T-helper 1 cell (primary cell): ENCODE results near the gene AOPEP.

ENCODE experiments used
- DNase-seq, 5 donors: peaks; one replicate each; pipeline ENCODE4 v3.0.0-alpha.2; 2012 to 2020

The AOPEP gene

GRCh38 chr9:95022657-95023056 lies 296.2 kb downstream of the AOPEP start:
- no peak for DNase-seq

GRCh38 chr9:95023217-95024003 lies 296.9 kb downstream of the AOPEP start:
- DNase-seq = no peak

- no peak for DNase-seq
These were observed 297.7 kb downstream of the AOPEP start for GRCh38 chr9:95024097-95024671.

- no peak for DNase-seq
These were observed 299.0 kb downstream of the AOPEP start for GRCh38 chr9:95025213-95026147.

GRCh38 chr9:95026148-95026524 lies 299.6 kb downstream of the AOPEP start:
- no peak for DNase-seq

- no peak for DNase-seq
These were observed 301.7 kb downstream of the AOPEP start for GRCh38 chr9:95027914-95028852.

GRCh38 chr9:95028853-95029219 lies 302.3 kb downstream of the AOPEP start:
- no peak for DNase-seq

GRCh38 chr9:95029288-95029687 lies 302.8 kb downstream of the AOPEP start:
- DNase-seq = no peak

GRCh38 chr9:95029720-95030119 lies 303.2 kb downstream of the AOPEP start:
- DNase-seq = no peak

GRCh38 chr9:95030344-95030743 lies 303.8 kb downstream of the AOPEP start:
- DNase-seq = no peak

- no peak for DNase-seq
These were observed 304.6 kb downstream of the AOPEP start for GRCh38 chr9:95030920-95031642.

- no peak for DNase-seq
These were observed 305.4 kb downstream of the AOPEP start for GRCh38 chr9:95031711-95032461.

GRCh38 chr9:95032580-95033341 lies 306.3 kb downstream of the AOPEP start:
- DNase-seq = no peak

- no peak for DNase-seq
These were observed 309.3 kb downstream of the AOPEP start for GRCh38 chr9:95035846-95036245.

- DNase-seq = no peak
These were observed 310.2 kb downstream of the AOPEP start for GRCh38 chr9:95036676-95037075.

GRCh38 chr9:95037789-95038521 lies 311.5 kb downstream of the AOPEP start:
- no peak for DNase-seq

- no peak for DNase-seq
These were observed 312.2 kb downstream of the AOPEP start for GRCh38 chr9:95038666-95039065.

- DNase-seq = no peak
These were observed 313.6 kb downstream of the AOPEP start for GRCh38 chr9:95040106-95040505.

- no peak for DNase-seq
These were observed 317.3 kb downstream of the AOPEP start for GRCh38 chr9:95043826-95044225.
